HepG2 (cell line): ENCODE measurements around the gene GMEB2. TPM values are rescaled to one million over a fixed set of nuclear protein-coding genes. Genes with fewer than 3 reads are reported as not detected.

Source experiments
- HINFP ChIP-seq: sonication (generic); formaldehyde crosslinking; IDR thresholded peaks from 2 replicates; pipeline ENCODE4 v1.4.0; 2020; ENCODE audit warnings: low read depth, mild to moderate bottlenecking, missing genetic modification reagents
- KDM5B ChIP-seq: sonication (generic); formaldehyde crosslinking; IDR thresholded peaks from 2 replicates; pipeline ENCODE4 v1.4.0; 2020; ENCODE audit warnings: missing genetic modification reagents, mild to moderate bottlenecking, borderline replicate concordance
- NFE2L2 ChIP-seq: fragments of 150-350 bp; IDR thresholded peaks from 2 replicates; pipeline ENCODE4 v1.6.1; 2014; ENCODE audit warnings: low read length
- NR1H2 ChIP-seq: sonication (generic); formaldehyde crosslinking; IDR thresholded peaks from 2 replicates; pipeline ENCODE4 v1.8.1; 2022; ENCODE audit warnings: low read depth, missing genetic modification reagents, borderline replicate concordance
- SP140L ChIP-seq: sonication (generic); formaldehyde crosslinking; IDR thresholded peaks from 2 replicates; pipeline ENCODE4 v1.4.0; 2020; ENCODE audit warnings: missing genetic modification reagents, borderline replicate concordance
- STAG1 ChIP-seq: sonication (generic); formaldehyde crosslinking; IDR thresholded peaks from 2 replicates; pipeline ENCODE4 v1.4.0; 2020; ENCODE audit warnings: missing genetic modification reagents
- ZBTB2 ChIP-seq: sonication (generic); formaldehyde crosslinking; IDR thresholded peaks from 2 replicates; pipeline ENCODE4 v1.8.0; 2022; ENCODE audit warnings: low read depth, missing genetic modification reagents
- ZNF460 ChIP-seq: sonication (generic); formaldehyde crosslinking; IDR thresholded peaks from 2 replicates; pipeline ENCODE4 v1.5.1; 2020; ENCODE audit warnings: missing genetic modification reagents, mild to moderate bottlenecking, borderline replicate concordance
- ZNF660 ChIP-seq: sonication (generic); formaldehyde crosslinking; IDR thresholded peaks from 2 replicates; pipeline ENCODE4 v1.5.1; 2020; ENCODE audit warnings: mild to moderate bottlenecking, low read depth, missing genetic modification reagents, borderline replicate concordance
- ZNF788 ChIP-seq: sonication (generic); formaldehyde crosslinking; IDR thresholded peaks from 2 replicates; pipeline ENCODE4 v1.5.0; 2020; ENCODE audit warnings: mild to moderate bottlenecking, missing genetic modification reagents, borderline replicate concordance
- polyA plus RNA-seq, 8 experiments: library from polyadenylated mRNA; depleted of rRNA in 3 of 8; stranded (reverse) in 7 of 8; unstranded in 1 of 8; fragments of >200 nt; fragmentation: Illumina TruSeq in 4 of 8; extraction: Trizol in 4 of 8; gene quantifications; 2 replicates each; pipeline versions ENCODE4 v1.2.1 to v1.2.3, GENCODE V29; 2011 to 2016; ENCODE audit warnings: low read depth in 4 of 8, missing spikeins in 1 of 8, mixed read lengths in 1 of 8; ENCODE audit not compliant: insufficient read depth in 1 of 8
- total RNA-seq, 5 experiments: library from RNA; depleted of rRNA; stranded (reverse); fragments of >200 nt; fragmentation: Illumina TruSeq; extraction: Trizol; gene quantifications; 2 replicates each; pipeline ENCODE4 v1.2.3, GENCODE V29; 2016; ENCODE audit warnings: low read depth in 1 of 5
- TF ChIP-seq, protein P1 (sequence below): sonication (generic); formaldehyde crosslinking; IDR thresholded peaks from 2 replicates; pipeline ENCODE4 v1.5.1; 2020; ENCODE audit warnings: mild to moderate bottlenecking, missing genetic modification reagents, borderline replicate concordance
- TF ChIP-seq, protein P2 (sequence below): sonication (generic); formaldehyde crosslinking; IDR thresholded peaks from 2 replicates; pipeline ENCODE4 v1.4.0; 2020; ENCODE audit warnings: missing genetic modification reagents, borderline replicate concordance
- TF ChIP-seq, protein P3 (sequence below): IDR thresholded peaks from 2 replicates; pipeline ENCODE4 v1.6.1; 2016; ENCODE audit warnings: low read depth
- TF ChIP-seq, protein P4 (sequence below): IDR thresholded peaks from 2 replicates; pipeline ENCODE4 v1.6.1; 2016; ENCODE audit warnings: missing compliant biosample characterization, missing genetic modification reagents, borderline replicate concordance

GMEB2 gene
- total and polyA plus RNA-seq, 2 of the 13 experiments (the other 11 are each of a cell fraction or from before 2014, with no cell fraction given), result 10.6 to 12.4 TPM

DNA sequence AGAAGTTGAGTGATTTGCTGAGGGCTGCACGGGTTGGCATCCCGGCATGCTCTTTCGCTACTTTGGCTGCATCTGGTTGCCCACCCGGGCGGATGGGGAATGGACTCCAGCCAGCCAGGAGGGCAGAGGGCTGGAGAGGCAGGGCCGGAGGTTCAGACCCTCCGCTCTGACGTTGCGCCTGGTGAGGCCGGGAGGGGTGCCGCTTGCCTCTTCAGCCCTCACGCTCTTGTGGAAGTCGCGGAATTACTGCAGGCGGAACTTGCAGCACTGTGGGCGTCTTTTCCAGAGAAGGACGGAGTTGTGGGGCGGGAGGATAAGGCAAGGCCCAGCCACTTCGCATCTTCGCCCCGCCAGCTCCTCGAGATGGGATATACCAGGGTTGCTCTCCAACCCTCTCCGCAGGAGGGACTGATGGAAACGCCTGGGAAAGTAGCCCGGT, 31.9 kb upstream of the GMEB2 start (continued):
- TF ChIP-seq, protein P1, sequence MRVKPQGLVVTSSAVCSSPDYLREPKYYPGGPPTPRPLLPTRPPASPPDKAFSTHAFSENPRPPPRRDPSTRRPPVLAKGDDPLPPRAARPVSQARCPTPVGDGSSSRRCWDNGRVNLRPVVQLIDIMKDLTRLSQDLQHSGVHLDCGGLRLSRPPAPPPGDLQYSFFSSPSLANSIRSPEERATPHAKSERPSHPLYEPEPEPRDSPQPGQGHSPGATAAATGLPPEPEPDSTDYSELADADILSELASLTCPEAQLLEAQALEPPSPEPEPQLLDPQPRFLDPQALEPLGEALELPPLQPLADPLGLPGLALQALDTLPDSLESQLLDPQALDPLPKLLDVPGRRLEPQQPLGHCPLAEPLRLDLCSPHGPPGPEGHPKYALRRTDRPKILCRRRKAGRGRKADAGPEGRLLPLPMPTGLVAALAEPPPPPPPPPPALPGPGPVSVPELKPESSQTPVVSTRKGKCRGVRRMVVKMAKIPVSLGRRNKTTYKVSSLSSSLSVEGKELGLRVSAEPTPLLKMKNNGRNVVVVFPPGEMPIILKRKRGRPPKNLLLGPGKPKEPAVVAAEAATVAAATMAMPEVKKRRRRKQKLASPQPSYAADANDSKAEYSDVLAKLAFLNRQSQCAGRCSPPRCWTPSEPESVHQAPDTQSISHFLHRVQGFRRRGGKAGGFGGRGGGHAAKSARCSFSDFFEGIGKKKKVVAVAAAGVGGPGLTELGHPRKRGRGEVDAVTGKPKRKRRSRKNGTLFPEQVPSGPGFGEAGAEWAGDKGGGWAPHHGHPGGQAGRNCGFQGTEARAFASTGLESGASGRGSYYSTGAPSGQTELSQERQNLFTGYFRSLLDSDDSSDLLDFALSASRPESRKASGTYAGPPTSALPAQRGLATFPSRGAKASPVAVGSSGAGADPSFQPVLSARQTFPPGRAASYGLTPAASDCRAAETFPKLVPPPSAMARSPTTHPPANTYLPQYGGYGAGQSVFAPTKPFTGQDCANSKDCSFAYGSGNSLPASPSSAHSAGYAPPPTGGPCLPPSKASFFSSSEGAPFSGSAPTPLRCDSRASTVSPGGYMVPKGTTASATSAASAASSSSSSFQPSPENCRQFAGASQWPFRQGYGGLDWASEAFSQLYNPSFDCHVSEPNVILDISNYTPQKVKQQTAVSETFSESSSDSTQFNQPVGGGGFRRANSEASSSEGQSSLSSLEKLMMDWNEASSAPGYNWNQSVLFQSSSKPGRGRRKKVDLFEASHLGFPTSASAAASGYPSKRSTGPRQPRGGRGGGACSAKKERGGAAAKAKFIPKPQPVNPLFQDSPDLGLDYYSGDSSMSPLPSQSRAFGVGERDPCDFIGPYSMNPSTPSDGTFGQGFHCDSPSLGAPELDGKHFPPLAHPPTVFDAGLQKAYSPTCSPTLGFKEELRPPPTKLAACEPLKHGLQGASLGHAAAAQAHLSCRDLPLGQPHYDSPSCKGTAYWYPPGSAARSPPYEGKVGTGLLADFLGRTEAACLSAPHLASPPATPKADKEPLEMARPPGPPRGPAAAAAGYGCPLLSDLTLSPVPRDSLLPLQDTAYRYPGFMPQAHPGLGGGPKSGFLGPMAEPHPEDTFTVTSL, result no peak
- TF ChIP-seq ZNF460 (CRISPR knock-in tag) (no peak), ZNF660 (CRISPR knock-in tag) (no peak), ZBTB2 (CRISPR knock-in tag) (no peak), NR1H2 (CRISPR knock-in tag) (no peak), KDM5B (CRISPR knock-in tag) (no peak), NFE2L2 (no peak), SP140L (CRISPR knock-in tag) (no peak), HINFP (no peak), STAG1 (CRISPR knock-in tag) (no peak), ZNF788 (no peak; the same call in 1 of the 2 replicates)
- TF ChIP-seq, protein P2, sequence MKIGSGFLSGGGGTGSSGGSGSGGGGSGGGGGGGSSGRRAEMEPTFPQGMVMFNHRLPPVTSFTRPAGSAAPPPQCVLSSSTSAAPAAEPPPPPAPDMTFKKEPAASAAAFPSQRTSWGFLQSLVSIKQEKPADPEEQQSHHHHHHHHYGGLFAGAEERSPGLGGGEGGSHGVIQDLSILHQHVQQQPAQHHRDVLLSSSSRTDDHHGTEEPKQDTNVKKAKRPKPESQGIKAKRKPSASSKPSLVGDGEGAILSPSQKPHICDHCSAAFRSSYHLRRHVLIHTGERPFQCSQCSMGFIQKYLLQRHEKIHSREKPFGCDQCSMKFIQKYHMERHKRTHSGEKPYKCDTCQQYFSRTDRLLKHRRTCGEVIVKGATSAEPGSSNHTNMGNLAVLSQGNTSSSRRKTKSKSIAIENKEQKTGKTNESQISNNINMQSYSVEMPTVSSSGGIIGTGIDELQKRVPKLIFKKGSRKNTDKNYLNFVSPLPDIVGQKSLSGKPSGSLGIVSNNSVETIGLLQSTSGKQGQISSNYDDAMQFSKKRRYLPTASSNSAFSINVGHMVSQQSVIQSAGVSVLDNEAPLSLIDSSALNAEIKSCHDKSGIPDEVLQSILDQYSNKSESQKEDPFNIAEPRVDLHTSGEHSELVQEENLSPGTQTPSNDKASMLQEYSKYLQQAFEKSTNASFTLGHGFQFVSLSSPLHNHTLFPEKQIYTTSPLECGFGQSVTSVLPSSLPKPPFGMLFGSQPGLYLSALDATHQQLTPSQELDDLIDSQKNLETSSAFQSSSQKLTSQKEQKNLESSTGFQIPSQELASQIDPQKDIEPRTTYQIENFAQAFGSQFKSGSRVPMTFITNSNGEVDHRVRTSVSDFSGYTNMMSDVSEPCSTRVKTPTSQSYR (CRISPR knock-in tag), result no peak
- TF ChIP-seq, protein P3, sequence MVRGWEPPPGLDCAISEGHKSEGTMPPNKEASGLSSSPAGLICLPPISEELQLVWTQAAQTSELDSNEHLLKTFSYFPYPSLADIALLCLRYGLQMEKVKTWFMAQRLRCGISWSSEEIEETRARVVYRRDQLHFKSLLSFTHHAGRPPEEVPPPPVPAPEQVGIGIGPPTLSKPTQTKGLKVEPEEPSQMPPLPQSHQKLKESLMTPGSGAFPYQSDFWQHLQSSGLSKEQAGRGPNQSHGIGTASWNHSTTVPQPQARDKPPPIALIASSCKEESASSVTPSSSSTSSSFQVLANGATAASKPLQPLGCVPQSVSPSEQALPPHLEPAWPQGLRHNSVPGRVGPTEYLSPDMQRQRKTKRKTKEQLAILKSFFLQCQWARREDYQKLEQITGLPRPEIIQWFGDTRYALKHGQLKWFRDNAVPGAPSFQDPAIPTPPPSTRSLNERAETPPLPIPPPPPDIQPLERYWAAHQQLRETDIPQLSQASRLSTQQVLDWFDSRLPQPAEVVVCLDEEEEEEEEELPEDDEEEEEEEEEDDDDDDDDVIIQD (CRISPR knock-in tag), result no peak
- TF ChIP-seq, protein P4, sequence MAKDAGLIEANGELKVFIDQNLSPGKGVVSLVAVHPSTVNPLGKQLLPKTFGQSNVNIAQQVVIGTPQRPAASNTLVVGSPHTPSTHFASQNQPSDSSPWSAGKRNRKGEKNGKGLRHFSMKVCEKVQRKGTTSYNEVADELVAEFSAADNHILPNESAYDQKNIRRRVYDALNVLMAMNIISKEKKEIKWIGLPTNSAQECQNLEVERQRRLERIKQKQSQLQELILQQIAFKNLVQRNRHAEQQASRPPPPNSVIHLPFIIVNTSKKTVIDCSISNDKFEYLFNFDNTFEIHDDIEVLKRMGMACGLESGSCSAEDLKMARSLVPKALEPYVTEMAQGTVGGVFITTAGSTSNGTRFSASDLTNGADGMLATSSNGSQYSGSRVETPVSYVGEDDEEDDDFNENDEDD (CRISPR knock-in tag), result no peak
